RWPE1 (cell line): ENCODE results near the gene NPL.

ENCODE experiments used
- CTCF ChIA-PET: fragments of 350-600 bp; sonication (Branson Sonifier 250); formaldehyde crosslinking; extraction: SDS; loops from one replicate; lab custom pipeline; 2021; lab: Yijun Ruan, JAX
- POLR2A ChIA-PET: fragments of 400-600 bp; formaldehyde crosslinking; extraction: SDS; loops from one replicate; lab custom pipeline; 2020; ENCODE audit warnings: antibody characterized with exemption; ENCODE audit not compliant: low non-redundant PET; lab: Yijun Ruan, JAX
- DNase-seq: peaks from one replicate; pipeline ENCODE4 v3.0.0; 2012; ENCODE audit warnings: low spot score
- H3K27ac ChIP-seq: fragments of 450-650 bp; 2 replicates; pipeline ENCODE4 v1.5.1; 2017
- CTCF ChIP-seq: fragments of 450-650 bp; conservative IDR thresholded peaks from 2 replicates; pipeline ENCODE4 v1.5.1; 2017; ENCODE audit warnings: low read depth, mild to moderate bottlenecking

Gene NPL

DNA sequence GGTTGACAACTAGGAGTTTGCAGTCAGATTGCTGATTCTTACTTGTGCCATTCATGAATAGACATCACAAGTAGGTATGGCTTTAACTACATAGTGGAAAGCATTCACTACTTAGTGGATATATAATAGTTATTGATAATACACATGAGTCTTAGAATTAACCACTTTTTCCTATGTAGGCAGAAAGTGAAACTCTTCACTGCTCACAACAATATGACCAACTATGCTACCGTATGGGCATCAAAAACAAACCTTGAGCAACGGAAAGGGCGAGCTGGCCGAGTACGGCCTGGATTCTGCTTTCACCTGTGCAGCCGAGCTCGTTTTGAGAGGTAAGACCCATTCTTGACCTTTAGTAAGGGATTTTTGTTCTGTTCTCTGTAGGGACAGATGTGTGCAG lies 88.3 kb downstream of the NPL start:
- POLR2A ChIA-PET: no interaction called here
- CTCF ChIA-PET: no interaction called here
- no peak for DNase-seq
- TF ChIP-seq CTCF: no peak
- no peak overlapping the region for H3K27ac ChIP-seq
